HFFc6 (cell line): ENCODE data around the gene SH3D21. TPM values are rescaled to one million over a fixed set of nuclear protein-coding genes. Genes with fewer than 3 reads are reported as not detected.
A peak's percentile ranks its signal among the peaks of the same experiment; 100 is the strongest.

Source experiments
- DNase-seq: peaks from one replicate; pipeline ENCODE4 v3.0.0-alpha.2; 2018
- H3K27ac Mint-ChIP-seq: 2 replicates; pipeline ENCODE4 v1.8.0; 2020; ENCODE audit warnings: mild to moderate bottlenecking, mixed read lengths
- H3K27me3 Mint-ChIP-seq: 2 replicates; pipeline ENCODE4 v1.8.0; 2021; ENCODE audit warnings: mild to moderate bottlenecking, moderate library complexity, mixed read lengths; ENCODE audit not compliant: insufficient read depth
- H3K36me3 Mint-ChIP-seq: 2 replicates; pipeline ENCODE4 v1.8.0; 2021; ENCODE audit warnings: low read depth, mixed read lengths
- H3K4me1 Mint-ChIP-seq: 2 replicates; pipeline ENCODE4 v1.8.0; 2020; ENCODE audit warnings: low read depth, mixed read lengths
- H3K4me3 Mint-ChIP-seq: 2 replicates; pipeline ENCODE4 v1.8.0; 2020; ENCODE audit warnings: mild to moderate bottlenecking, moderate library complexity, mixed read lengths
- H3K9me3 Mint-ChIP-seq: 2 replicates; pipeline ENCODE4 v1.8.0; 2020; ENCODE audit warnings: mild to moderate bottlenecking, mixed read lengths
- CTCF ChIP-seq: fragments of 200-600 bp; sonication (generic); IDR thresholded peaks from 2 replicates; pipeline ENCODE4 v1.5.0; 2021; ENCODE audit warnings: antibody characterized with exemption, mild to moderate bottlenecking
- total RNA-seq, 6 experiments: library from RNA; stranded (reverse); fragmentation: NEBNext Ultra II Directional; extraction: Animal tissue kit (Norgen Biotek cat#: 25700); gene quantifications; 2 replicates in 1 of 6; 3 replicates in 5 of 6; pipeline ENCODE4 v1.2.3, GENCODE V29; 2021

The SH3D21 gene
- total RNA-seq, 6 experiments from 2014 or later: 2.7 to 5.3 (median 2.9) TPM

- no peak overlapping the region; the same call in 1 of the 2 replicates for H3K27ac Mint-ChIP-seq
- no peaks in the 10 kb centered on the region for H3K9me3 Mint-ChIP-seq
- no peaks in the 10 kb centered on the region for H3K27me3 Mint-ChIP-seq
- peaks cover 43% of the 10 kb centered on the region for H3K36me3 Mint-ChIP-seq
- H3K4me3 Mint-ChIP-seq: no peak overlapping the region
- DNase-seq: no peak
- no peak for TF ChIP-seq CTCF
- peaks cover 46% of the 10 kb centered on the region for H3K4me1 Mint-ChIP-seq
Measured at GRCh38 chr1:36287595-36287994, 18.6 kb upstream of the SH3D21 start.

- H3K4me1 Mint-ChIP-seq: peaks cover 21% of the 10 kb centered on the region
- no peak overlapping the region for H3K4me3 Mint-ChIP-seq
- no peak overlapping the region for H3K27ac Mint-ChIP-seq
- TF ChIP-seq CTCF: no peak
- no peak for DNase-seq
- peaks cover 44% of the 10 kb centered on the region for H3K36me3 Mint-ChIP-seq
- H3K9me3 Mint-ChIP-seq: no peaks in the 10 kb centered on the region
- H3K27me3 Mint-ChIP-seq: peaks cover 2% of the 10 kb centered on the region; the same call in 1 of the 2 replicates
Measured at GRCh38 chr1:36295390-36295789, 10.8 kb upstream of the SH3D21 start.

DNA sequence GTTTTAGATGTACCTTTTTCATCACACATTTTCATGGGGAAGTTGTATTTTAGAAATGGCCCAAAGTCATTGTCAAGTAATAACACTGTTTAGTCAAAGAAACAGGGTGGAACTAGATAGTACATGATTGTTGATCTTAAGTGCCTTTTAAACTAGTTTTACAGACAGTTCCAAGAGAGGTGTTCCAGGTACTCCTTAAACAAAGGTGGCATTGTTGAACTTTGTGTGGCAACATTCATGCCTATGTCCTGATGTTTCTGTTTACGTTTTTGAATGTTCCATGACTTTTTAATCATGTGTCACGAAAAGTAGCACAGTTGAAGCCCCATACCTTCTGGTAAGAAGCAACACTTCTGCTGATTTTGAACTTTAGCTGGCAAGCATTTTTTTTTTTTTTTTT lies 9.1 kb upstream of the SH3D21 start:
- no peak for TF ChIP-seq CTCF
- Mint-ChIP-seq H3K4me3 (no peak overlapping the region), H3K36me3 (peaks cover 41% of the 10 kb centered on the region), H3K27me3 (peaks cover 2% of the 10 kb centered on the region; the same call in 1 of the 2 replicates), H3K9me3 (no peaks in the 10 kb centered on the region), H3K27ac (peak overlapping the region; percentile 58), H3K4me1 (peaks cover 20% of the 10 kb centered on the region)
- no peak for DNase-seq

GRCh38 chr1:36298640-36299039 lies 7.5 kb upstream of the SH3D21 start:
- Mint-ChIP-seq H3K4me3 (no peak overlapping the region), H3K36me3 (peaks cover 46% of the 10 kb centered on the region), H3K9me3 (no peaks in the 10 kb centered on the region), H3K27me3 (peaks cover 2% of the 10 kb centered on the region; the same call in 1 of the 2 replicates), H3K4me1 (peaks cover 26% of the 10 kb centered on the region), H3K27ac (peak overlapping the region; percentile 18)
- DNase-seq: no peak
- no peak for TF ChIP-seq CTCF

- Mint-ChIP-seq H3K27ac (peak overlapping the region; percentile 69), H3K4me3 (no peak overlapping the region; the same call in 1 of the 2 replicates), H3K27me3 (peaks cover 3% of the 10 kb centered on the region; the same call in 1 of the 2 replicates), H3K4me1 (peaks cover 35% of the 10 kb centered on the region), H3K36me3 (peaks cover 50% of the 10 kb centered on the region), H3K9me3 (no peaks in the 10 kb centered on the region)
- DNase-seq: peak; percentile 32
- no peak for TF ChIP-seq CTCF
Measured at GRCh38 chr1:36300526-36300925, 5.6 kb upstream of the SH3D21 start.

- no peaks in the 10 kb centered on the region for H3K9me3 Mint-ChIP-seq
- no peak overlapping the region for H3K4me3 Mint-ChIP-seq
- H3K36me3 Mint-ChIP-seq: peaks cover 47% of the 10 kb centered on the region
- peaks cover 39% of the 10 kb centered on the region for H3K4me1 Mint-ChIP-seq
- TF ChIP-seq CTCF: no peak
- DNase-seq: no peak
- H3K27ac Mint-ChIP-seq: peak overlapping the region; percentile 69
- peaks cover 3% of the 10 kb centered on the region; the same call in 1 of the 2 replicates for H3K27me3 Mint-ChIP-seq
Measured at GRCh38 chr1:36301220-36301619, 4.9 kb upstream of the SH3D21 start.
